NCI-H526 treated with DMSO at 0.1 percent for 48 hours (cell line): ENCODE measurements around the gene HSD11B2.

Experiments used
- DNase-seq: peaks from one replicate; lab custom pipeline; 2025; lab: John Stamatoyannopoulos, UW

HSD11B2 gene

GRCh38 chr16:67430977-67431774, at the start of gene HSD11B2:
TSS of gene HSD11B2 (plus strand) at chr16:67431121. CDS start at chr16:67431249, 128 bp downstream.
- DNase-seq = no peak

GRCh38 chr16:67383284-67383683, 47.6 kb upstream of the HSD11B2 start:
- no peak for DNase-seq

DNA sequence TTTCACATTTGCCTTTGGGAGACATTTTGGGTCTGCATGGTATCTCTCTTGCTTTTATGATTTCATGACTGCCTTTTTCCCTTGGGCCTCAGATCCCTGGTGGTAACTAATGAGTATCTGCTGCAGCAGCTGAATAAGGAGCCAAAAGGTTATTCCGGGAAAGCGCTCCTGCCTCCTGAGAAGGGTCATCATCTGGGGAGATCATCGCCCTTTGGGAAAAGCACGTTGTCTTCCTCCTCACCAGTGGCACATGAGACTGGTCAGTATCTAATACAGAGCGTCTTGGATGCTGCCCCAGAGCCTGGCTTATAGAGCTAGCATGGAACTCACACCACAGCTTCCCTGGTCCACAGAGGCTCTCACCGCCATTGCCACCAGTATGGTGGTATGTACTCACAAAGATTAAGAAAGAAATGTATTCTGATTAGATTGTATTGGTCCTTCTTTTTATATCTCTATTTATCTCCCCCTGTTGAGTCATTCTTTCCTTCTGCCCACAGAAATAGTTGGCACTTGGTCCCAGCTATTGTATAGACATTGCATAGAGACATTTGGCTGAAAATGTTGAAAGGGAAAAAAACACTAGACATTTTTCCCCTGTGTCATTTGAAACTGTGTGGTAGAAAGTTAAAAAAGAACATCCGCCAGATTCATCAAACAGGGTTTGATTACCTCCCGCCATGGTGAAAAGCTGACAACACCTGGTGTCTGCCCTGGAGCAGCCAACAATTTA, 46.0 kb upstream of the HSD11B2 start:
- no peak for DNase-seq

DNA sequence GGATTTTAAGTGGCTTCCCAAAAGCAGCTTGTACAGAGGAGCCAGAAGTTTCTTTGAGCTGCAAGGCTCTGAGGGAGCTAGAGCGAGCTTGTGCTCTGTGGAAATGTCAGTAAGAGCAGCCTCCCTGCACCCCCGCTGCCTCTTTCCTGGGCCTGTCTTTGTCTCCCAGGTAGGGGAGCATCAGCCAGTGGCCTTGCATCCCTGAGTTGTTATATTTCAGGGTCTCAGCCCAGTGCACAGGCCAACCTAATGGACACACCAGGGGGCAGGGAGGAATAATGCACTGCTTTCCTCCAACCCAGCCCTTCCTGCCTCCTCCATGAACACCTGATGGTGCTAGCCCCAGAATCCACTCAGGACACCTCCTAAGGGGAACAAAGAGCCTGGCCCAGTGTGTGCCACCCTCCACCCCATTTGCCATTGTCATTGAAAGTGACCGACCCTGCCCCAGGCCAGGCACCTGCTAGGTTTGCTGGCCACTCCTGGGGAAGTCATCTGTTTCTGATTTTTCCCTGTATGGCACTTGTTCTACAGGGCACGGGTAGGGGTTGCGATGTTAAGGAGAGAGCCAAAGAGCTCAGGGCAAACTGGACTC, 44.0 kb upstream of the HSD11B2 start:
- DNase-seq = no peak

- DNase-seq = no peak
Observed at GRCh38 chr16:67387479-67388079, 43.3 kb upstream of the HSD11B2 start.

DNA sequence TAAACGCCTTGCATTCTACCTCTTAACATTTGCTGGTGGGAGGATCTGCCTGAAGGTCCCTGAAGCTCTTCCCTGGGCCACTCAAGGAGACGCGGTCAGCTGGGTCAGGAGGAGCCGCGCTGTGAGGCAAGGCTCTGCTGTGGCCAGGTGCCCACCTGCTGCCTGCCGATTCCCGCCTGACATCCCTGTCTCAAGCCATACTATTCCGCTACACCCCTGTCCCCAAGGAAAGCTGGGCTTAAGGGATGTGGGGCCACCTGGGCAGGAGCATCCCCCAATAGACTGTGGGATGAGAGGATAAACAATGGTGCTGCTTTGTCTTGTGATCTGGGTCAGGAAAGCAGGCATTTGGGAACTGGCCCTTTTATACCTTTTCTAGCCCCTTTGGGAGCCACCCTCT, 42.7 kb upstream of the HSD11B2 start:
- no peak for DNase-seq

- no peak for DNase-seq
Observed at GRCh38 chr16:67388591-67388990, 42.3 kb upstream of the HSD11B2 start.

DNA sequence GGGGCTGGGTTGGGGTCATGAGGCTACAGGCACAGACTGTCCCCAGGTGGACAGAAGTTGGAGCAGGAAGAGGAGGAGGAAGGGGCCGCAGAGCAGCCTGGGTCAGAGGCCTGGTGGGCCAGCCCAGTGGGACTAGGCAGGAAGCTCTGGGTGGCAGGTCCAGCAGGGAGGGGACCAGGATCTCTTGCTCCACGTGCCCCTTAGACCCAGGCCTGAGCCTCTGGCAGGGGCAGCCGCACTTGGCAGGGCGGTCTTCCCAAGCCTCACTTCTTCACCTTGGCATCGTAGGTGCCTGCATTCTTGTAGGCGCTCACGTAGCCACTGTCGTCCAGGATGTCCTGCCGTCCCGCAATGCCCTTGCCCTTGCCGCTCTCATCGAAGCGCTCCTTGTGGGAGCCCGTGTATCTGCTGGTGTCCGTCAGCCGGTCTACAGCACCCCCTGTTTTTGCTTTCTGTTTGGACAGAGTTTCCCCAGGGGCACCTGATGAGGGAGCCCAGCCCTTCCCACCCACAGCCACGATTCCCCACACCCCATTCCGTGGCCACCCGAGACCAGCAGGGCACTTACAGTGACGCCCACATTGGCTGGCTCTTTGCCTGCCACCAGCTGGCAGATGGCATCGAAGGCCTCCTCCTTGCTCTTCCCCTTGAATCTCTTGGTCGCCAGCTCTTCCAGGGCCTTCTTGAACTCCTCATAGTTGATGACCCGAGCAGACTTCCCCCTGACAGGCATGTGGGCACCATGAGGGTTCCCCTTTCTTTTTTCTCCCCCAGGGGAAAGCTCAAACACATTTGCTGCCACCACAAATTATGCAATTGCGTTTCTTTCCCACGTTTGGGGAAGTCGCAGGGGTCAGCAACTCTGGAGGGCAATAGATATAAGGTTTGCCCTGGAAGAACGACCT, 40.8 kb upstream of the HSD11B2 start:
- DNase-seq = no peak

- DNase-seq = no peak
Observed at GRCh38 chr16:67390816-67391423, 40.0 kb upstream of the HSD11B2 start.

DNA sequence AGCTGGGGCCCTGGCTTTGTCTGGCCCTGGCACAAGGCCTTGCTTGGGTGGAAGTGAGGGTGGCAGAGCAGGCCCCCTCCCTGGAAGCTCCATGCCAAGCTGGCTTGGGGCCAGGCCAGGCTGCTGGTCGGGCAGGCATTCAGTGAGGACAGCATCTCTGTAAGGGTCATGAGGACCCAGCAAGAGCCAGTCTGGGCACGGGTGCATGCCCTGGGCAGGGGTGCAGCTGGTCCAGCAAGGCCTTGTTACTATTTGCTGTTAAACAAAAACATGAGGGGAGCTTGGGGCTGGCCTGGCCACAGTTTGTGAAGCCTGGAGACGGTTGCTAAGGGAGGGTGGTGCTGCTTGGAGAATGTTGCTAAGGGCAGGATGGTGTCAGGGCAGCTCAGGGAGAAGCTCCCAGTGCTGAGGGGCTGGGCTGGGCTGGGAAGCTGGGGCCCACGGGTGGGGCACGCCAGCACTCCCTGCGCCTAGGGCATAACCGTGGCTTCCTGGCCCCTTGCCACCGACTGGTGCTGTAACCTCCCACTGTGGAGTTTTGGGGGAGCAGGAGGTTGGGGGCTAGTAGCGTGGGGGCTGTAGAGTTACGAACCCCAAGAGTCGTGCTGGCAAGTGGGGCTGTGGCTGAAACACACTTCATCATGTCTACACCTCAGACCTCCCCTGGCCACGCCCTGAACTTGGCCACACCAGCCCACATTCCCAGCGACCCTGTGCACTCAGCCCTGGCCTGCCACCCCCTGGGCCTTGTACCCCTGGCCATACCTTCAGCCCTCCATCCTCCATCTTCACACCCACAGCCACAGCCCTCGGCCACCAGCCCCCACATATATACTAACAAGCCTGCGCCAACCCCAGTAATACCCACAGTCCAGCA, 39.3 kb upstream of the HSD11B2 start:
- DNase-seq = no peak

DNA sequence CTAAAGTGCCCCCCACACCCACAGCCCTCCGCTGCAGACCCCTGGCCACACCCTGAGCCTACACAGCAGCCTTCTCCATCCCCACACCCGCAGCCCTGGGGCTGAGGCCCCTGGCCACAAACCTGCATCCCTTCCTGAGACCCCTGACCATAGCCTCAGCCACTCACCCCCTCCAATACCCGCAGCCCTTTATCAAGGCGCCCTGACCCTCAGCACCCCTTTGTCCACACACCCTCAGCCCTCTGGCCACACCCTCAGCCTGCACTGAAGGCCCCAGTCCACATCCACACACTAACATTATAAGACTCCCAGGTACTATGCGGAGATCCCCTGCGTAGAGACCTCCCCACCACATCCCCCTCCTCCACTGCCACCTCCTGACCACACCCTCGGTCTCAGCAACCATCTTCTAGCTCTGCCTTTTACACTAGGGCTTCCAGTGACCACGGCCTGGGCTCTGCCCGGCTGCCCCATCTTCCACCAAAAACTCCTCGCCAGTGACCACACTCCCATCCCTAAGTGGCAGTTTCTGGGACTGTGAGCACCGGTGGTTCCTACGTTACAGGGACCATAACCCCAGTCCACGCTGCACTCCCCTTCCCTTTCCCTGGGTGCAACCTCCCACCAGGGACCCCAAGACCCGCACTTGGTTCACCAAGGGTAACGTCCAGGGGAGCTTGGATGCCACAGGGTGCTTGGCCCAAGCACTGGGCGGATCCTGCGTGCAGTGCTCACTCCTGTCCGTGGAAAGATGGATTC, 38.4 kb upstream of the HSD11B2 start:
- no peak for DNase-seq

GRCh38 chr16:67393111-67393787, 37.7 kb upstream of the HSD11B2 start, which contains the start of gene TPPP3:
TSS of gene TPPP3 (minus strand) at chr16:67393498. CDS start at chr16:67391111, 2,387 bp downstream.
- DNase-seq = peak; percentile 22

- DNase-seq = no peak
Observed at GRCh38 chr16:67393788-67394154, 37.1 kb upstream of the HSD11B2 start.

DNA sequence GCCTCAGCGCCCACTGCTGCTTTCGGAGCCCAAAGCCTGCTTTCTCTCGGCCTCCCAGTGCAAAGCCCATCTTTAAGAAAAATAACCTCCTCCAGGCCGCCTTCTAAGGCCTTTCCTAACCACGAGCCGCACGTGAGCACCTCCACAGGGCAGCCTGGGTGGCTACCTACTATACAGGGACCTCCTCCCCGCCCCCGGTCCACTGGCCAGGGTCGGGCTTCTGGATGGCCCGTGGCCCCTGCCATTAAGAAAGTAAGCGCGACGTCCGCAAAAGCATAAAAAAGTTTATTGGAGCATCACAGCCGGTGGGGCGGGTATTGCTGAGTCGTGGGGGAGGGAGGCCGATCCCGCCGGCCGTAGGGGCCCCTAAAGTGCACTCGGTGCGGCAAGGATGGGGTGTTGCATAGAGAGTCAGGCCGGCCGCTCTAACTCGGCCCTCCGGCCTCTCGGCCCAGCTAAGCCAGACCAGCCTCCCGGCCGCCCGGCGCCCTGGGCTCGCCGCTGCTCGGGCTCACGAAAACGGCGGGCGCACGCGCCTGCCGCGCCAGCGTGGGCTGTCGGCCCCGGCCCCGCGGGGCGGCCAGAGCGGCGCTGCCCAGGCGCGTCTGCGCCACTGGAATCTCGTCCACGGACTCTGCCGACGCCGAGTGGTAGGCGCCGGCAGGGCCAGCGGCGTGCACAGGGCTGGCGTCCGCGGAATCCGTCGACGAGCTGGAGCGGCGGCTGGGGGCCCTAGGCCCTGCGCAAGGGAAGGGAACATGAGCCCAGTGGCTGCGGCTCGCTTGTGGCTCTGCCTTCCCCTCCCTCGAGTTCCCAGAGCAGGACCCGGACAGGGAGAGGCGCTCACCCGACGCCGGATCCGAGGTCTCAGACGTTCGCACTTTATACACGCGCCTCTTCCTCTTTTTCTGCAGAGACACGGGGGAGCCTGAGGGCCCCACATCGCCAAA, 36.5 kb upstream of the HSD11B2 start:
- DNase-seq = no peak

- DNase-seq = no peak
Observed at GRCh38 chr16:67395105-67395457, 35.8 kb upstream of the HSD11B2 start.

DNA sequence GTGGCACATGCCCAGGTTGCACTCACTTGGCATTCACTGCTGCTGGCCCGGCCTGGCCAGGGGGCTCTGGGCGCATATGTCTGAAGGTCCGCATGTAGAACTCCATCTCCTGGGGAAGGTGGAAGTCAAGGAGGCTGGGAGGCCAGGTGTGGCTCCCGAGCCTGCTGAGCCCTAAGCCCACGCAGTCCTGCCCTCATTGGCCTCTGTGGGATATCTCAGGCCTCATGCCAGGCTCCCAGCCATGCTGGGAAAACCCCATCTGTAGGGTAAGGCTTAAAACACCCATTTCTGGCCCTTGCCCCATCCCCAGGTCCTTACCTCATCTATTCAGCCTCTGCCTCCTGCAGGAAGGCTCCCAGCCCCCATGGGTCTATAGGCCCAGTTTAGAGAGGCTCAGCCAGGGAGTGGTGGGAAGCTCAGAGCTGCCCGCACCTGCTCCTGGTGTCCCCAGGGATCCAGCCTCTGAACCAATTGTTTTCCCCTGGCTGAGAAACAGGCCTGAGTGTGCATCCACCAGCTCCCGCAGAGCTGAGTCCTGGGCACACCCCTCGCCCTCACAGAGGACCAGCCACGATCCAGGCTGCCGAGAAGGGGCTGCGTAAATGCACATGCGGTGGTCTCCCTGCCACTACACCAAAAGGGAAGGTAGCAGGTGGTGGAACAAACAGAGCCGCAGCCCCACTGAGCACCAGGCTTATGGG, 35.3 kb upstream of the HSD11B2 start:
- peak; percentile 84 for DNase-seq
